ENCODE results near the gene BTRC.

BTRC gene

DNA sequence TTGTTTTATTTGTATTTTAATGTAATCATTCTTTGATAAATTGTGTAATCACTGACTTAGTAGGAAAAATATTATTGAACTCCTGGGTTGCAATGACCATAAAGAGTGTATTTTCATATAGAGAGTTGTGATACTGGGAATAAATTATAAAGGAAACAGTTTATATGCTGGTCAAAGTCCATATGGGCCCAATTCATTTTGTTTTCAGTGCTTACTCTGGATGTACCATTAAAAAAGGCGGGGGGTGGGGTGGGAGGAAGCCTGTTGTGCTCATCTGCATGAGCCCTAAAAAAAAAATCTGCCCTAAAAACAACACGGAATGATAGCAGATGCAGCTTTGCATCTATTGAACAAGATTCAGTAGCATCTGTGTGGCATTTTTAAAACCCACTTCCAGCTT lies 114.2 kb downstream of the BTRC start:
- TF ChIP-seq, protein P1, sequence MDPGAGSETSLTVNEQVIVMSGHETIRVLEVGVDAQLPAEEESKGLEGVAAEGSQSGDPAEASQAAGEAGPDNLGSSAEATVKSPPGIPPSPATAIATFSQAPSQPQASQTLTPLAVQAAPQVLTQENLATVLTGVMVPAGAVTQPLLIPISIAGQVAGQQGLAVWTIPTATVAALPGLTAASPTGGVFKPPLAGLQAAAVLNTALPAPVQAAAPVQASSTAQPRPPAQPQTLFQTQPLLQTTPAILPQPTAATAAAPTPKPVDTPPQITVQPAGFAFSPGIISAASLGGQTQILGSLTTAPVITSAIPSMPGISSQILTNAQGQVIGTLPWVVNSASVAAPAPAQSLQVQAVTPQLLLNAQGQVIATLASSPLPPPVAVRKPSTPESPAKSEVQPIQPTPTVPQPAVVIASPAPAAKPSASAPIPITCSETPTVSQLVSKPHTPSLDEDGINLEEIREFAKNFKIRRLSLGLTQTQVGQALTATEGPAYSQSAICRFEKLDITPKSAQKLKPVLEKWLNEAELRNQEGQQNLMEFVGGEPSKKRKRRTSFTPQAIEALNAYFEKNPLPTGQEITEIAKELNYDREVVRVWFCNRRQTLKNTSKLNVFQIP (CRISPR knock-in tag; IDR thresholded peaks at IDR 0.05; ENCODE audit: borderline replicate concordance, low read depth) = no peak
- TF ChIP-seq, protein P2, sequence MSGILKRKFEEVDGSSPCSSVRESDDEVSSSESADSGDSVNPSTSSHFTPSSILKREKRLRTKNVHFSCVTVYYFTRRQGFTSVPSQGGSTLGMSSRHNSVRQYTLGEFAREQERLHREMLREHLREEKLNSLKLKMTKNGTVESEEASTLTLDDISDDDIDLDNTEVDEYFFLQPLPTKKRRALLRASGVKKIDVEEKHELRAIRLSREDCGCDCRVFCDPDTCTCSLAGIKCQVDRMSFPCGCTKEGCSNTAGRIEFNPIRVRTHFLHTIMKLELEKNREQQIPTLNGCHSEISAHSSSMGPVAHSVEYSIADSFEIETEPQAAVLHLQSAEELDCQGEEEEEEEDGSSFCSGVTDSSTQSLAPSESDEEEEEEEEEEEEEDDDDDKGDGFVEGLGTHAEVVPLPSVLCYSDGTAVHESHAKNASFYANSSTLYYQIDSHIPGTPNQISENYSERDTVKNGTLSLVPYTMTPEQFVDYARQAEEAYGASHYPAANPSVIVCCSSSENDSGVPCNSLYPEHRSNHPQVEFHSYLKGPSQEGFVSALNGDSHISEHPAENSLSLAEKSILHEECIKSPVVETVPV (CRISPR knock-in tag; IDR thresholded peaks at IDR 0.05) = no peak
- TF ChIP-seq OSR1 (CRISPR knock-in tag; IDR thresholded peaks at IDR 0.05) = no peak
- TF ChIP-seq SNAI2 (CRISPR knock-in tag; IDR thresholded peaks at IDR 0.05) = no peak
- no peak for TF ChIP-seq ZNF565 (CRISPR knock-in tag; conservative IDR thresholded peaks at IDR 0.05; ENCODE audit: low read depth)
- no peak for TF ChIP-seq TOX (CRISPR knock-in tag; IDR thresholded peaks at IDR 0.05; ENCODE audit: borderline replicate concordance)
- no peak for ATAC-seq

DNA sequence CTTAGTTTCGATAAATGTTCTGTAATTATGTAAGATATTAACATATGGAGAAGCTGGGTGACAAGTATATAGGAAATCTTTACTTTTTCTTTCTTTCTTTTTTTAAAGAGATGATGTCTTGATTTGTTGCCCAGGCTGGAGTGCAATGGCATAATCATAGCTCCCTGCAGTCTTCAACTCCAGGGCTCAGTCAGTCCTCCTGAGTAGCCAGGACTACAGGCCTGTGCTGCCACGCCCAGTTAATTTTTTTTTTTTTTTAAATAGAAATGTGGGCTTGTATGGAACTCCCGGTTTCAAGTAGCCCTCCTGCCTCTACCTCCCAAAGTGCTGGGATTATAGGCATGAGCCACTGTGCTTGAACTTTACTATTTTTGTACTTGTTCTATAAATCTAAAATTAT lies 122.4 kb downstream of the BTRC start:
- no peak for ATAC-seq
- TF ChIP-seq TOX (CRISPR knock-in tag; IDR thresholded peaks at IDR 0.05; ENCODE audit: borderline replicate concordance) (no peak), CSDC2 (CRISPR knock-in tag; IDR thresholded peaks at IDR 0.05) (no peak), ISL1 (CRISPR knock-in tag; IDR thresholded peaks at IDR 0.05) (no peak)
- TF ChIP-seq, protein P1 (CRISPR knock-in tag; IDR thresholded peaks at IDR 0.05; ENCODE audit: borderline replicate concordance, low read depth) = no peak
- TF ChIP-seq, protein P3, sequence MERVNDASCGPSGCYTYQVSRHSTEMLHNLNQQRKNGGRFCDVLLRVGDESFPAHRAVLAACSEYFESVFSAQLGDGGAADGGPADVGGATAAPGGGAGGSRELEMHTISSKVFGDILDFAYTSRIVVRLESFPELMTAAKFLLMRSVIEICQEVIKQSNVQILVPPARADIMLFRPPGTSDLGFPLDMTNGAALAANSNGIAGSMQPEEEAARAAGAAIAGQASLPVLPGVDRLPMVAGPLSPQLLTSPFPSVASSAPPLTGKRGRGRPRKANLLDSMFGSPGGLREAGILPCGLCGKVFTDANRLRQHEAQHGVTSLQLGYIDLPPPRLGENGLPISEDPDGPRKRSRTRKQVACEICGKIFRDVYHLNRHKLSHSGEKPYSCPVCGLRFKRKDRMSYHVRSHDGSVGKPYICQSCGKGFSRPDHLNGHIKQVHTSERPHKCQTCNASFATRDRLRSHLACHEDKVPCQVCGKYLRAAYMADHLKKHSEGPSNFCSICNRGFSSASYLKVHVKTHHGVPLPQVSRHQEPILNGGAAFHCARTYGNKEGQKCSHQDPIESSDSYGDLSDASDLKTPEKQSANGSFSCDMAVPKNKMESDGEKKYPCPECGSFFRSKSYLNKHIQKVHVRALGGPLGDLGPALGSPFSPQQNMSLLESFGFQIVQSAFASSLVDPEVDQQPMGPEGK (CRISPR knock-in tag; IDR thresholded peaks at IDR 0.05; ENCODE audit: borderline replicate concordance) = no peak

DNA sequence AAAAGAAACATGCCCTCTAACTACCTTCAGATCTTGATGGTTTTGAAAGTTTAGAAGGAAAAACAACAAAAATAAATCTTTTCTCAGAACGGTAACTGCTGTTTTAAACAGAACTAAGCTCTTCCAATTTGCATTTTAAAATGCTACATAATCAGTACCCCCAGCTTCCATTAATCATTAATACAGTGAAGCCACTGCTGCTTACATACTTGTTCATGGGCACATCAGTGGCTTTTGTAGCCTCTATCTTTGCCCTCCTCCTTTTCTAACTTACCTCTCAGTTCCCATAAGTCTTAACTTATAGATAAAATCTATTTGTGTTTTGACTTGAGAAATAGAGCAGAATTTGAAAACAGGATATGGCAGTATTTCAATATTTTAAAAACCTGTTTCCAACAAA lies 125.0 kb downstream of the BTRC start:
- TF ChIP-seq, protein P1 (CRISPR knock-in tag; IDR thresholded peaks at IDR 0.05; ENCODE audit: borderline replicate concordance, low read depth) = no peak
- TF ChIP-seq CSDC2 (CRISPR knock-in tag; IDR thresholded peaks at IDR 0.05) (no peak), ZFP3 (CRISPR knock-in tag; IDR thresholded peaks at IDR 0.05) (no peak), ZNF8 (CRISPR knock-in tag; IDR thresholded peaks at IDR 0.05) (no peak), ZNF565 (CRISPR knock-in tag; conservative IDR thresholded peaks at IDR 0.05; ENCODE audit: low read depth) (no peak), ZC3H10 (CRISPR knock-in tag; IDR thresholded peaks at IDR 0.05) (no peak), TOX (CRISPR knock-in tag; IDR thresholded peaks at IDR 0.05; ENCODE audit: borderline replicate concordance) (no peak), ZNF70 (CRISPR knock-in tag; IDR thresholded peaks at IDR 0.05) (no peak), ESRRG (CRISPR knock-in tag; IDR thresholded peaks at IDR 0.05) (no peak), ARNTL (CRISPR knock-in tag; IDR thresholded peaks at IDR 0.05; ENCODE audit: borderline replicate concordance, low read depth) (no peak), RARB (CRISPR knock-in tag; IDR thresholded peaks at IDR 0.05) (no peak), SNAI2 (CRISPR knock-in tag; IDR thresholded peaks at IDR 0.05) (no peak), GLIS3 (CRISPR knock-in tag; IDR thresholded peaks at IDR 0.05) (no peak), ZFP30 (CRISPR knock-in tag; IDR thresholded peaks at IDR 0.05) (no peak)
- TF ChIP-seq, protein P2 (CRISPR knock-in tag; IDR thresholded peaks at IDR 0.05) = no peak
- TF ChIP-seq, protein P3 (CRISPR knock-in tag; IDR thresholded peaks at IDR 0.05; ENCODE audit: borderline replicate concordance) = no peak
- TF ChIP-seq, protein P4, sequence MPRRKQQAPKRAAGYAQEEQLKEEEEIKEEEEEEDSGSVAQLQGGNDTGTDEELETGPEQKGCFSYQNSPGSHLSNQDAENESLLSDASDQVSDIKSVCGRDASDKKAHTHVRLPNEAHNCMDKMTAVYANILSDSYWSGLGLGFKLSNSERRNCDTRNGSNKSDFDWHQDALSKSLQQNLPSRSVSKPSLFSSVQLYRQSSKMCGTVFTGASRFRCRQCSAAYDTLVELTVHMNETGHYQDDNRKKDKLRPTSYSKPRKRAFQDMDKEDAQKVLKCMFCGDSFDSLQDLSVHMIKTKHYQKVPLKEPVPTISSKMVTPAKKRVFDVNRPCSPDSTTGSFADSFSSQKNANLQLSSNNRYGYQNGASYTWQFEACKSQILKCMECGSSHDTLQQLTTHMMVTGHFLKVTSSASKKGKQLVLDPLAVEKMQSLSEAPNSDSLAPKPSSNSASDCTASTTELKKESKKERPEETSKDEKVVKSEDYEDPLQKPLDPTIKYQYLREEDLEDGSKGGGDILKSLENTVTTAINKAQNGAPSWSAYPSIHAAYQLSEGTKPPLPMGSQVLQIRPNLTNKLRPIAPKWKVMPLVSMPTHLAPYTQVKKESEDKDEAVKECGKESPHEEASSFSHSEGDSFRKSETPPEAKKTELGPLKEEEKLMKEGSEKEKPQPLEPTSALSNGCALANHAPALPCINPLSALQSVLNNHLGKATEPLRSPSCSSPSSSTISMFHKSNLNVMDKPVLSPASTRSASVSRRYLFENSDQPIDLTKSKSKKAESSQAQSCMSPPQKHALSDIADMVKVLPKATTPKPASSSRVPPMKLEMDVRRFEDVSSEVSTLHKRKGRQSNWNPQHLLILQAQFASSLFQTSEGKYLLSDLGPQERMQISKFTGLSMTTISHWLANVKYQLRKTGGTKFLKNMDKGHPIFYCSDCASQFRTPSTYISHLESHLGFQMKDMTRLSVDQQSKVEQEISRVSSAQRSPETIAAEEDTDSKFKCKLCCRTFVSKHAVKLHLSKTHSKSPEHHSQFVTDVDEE (CRISPR knock-in tag; IDR thresholded peaks at IDR 0.05) = no peak
- ATAC-seq = no peak
